Lower leg skin (tissue), 4 donors: ENCODE measurements around the gene ARMC12. TPM values are rescaled to one million over a fixed set of nuclear protein-coding genes. Genes with fewer than 3 reads are reported as not detected.
"Not testable (repeated sequence)": the region's sequence is repeated elsewhere in the genome, so short reads cannot be mapped to it uniquely, and the experiment has no call there.

Experiments used
- DNase-seq, 2 donors: peaks; one replicate each; pipeline ENCODE4 v3.0.0-alpha.2; 2019; ENCODE audit warnings: low spot score in 2 of 2
- H3K4me3 ChIP-seq: fragments of 200-600 bp; sonication (generic); 2 replicates; pipeline ENCODE4 v1.5.1; 2017; ENCODE audit warnings: mild to moderate bottlenecking, low read depth; ENCODE audit not compliant: poor library complexity, severe bottlenecking
- CTCF ChIP-seq, 3 donors: fragments of 450-650 bp; IDR thresholded peaks; one replicate each; pipeline ENCODE4 v1.5.1; 2016; ENCODE audit warnings: antibody characterized with exemption in 3 of 3, mild to moderate bottlenecking in 3 of 3, moderate library complexity in 2 of 3
- POLR2A ChIP-seq, 2 donors: fragments of 450-650 bp; IDR thresholded peaks; one replicate each; pipeline ENCODE4 v1.6.1; 2016 to 2017; ENCODE audit warnings: antibody characterized with exemption in 2 of 2, mild to moderate bottlenecking in 1 of 2, moderate library complexity in 1 of 2
- WGBS, 2 donors: methylation state at CpG; one replicate each; pipeline ENCODE4 v1.1.5; 2018; 5-methylcytosine and 5-hydroxymethylcytosine counted together
- intact Hi-C: fragments of 100-400 bp; cut with DNase I; formaldehyde crosslinking; loops from one replicate; pipeline ENCODE4 v1.15.0; 2023; ENCODE audit warnings: low total_unique reads
- total RNA-seq, 4 donors: library from RNA; depleted of rRNA; stranded (reverse); fragments of >200 nt; gene quantifications; one replicate each; pipeline ENCODE4 v1.1.0, GENCODE V29; 2016

Gene ARMC12
- total RNA-seq, 4 donors from 2014 or later, result 0.52 TPM; not detected in 3

GRCh38 chr6:35691027-35691824, 45.6 kb upstream of the ARMC12 start:
- H3K4me3 ChIP-seq, result no peak overlapping the region
- 24 to 31% methylated on average over 10 of the region's 10 CpGs for WGBS, 2 donors
- intact Hi-C loops, result no loop called here
- peak; percentile 96 to 98 for DNase-seq
- TF ChIP-seq POLR2A (IDR thresholded peaks at IDR 0.05) (no peak), CTCF (IDR thresholded peaks at IDR 0.05) (no peak)

GRCh38 chr6:35694462-35694861, 42.4 kb upstream of the ARMC12 start:
- TF ChIP-seq POLR2A (IDR thresholded peaks at IDR 0.05) (no peak), CTCF (IDR thresholded peaks at IDR 0.05) (no peak)
- WGBS, 2 donors, result 91 to 92% methylated on average over 2 of the region's 2 CpGs
- intact Hi-C loops, result no loop called here
- no peak overlapping the region for H3K4me3 ChIP-seq
- DNase-seq, result no peak

GRCh38 chr6:35698430-35698829, 38.4 kb upstream of the ARMC12 start:
- H3K4me3 ChIP-seq, intact Hi-C loops, DNase-seq: not testable (repeated sequence)
- 76 to 81% methylated on average over 7 of the region's 7 CpGs for WGBS, 2 donors

- 84 to 85% methylated on average over 3 of the region's 3 CpGs for WGBS, 2 donors
- intact Hi-C loops, result no loop called here
- TF ChIP-seq CTCF (IDR thresholded peaks at IDR 0.05) (no peak), POLR2A (IDR thresholded peaks at IDR 0.05) (no peak)
Observed at GRCh38 chr6:35698858-35699257, 38.0 kb upstream of the ARMC12 start.

GRCh38 chr6:35703554-35703953, 33.3 kb upstream of the ARMC12 start:
- intact Hi-C loops, result no loop called here
- no peak for DNase-seq
- TF ChIP-seq CTCF (IDR thresholded peaks at IDR 0.05) (no peak), POLR2A (IDR thresholded peaks at IDR 0.05) (no peak)
- no peak overlapping the region for H3K4me3 ChIP-seq

More at GRCh38 chr6:35698858-35699257, 38.0 kb upstream of the ARMC12 start:
- no peak overlapping the region for H3K4me3 ChIP-seq
- DNase-seq, result no peak

GRCh38 chr6:35706468-35706867, 30.4 kb upstream of the ARMC12 start:
- TF ChIP-seq CTCF (IDR thresholded peaks at IDR 0.05), result no peak
- TF ChIP-seq POLR2A (IDR thresholded peaks at IDR 0.05), result no peak
- intact Hi-C loops, result no loop called here
- no peak for DNase-seq
- no peak overlapping the region for H3K4me3 ChIP-seq
- WGBS, 2 donors, result 52 to 58% methylated on average over 3 of the region's 3 CpGs
